ENCODE results near the gene ACBD3.

Gene ACBD3

GRCh38 chr1:226222686-226223085 lies 36.1 kb upstream of the ACBD3 start:
- in situ Hi-C loops (cut with MboI; ENCODE audit: low pct_unique_long_range_greater_than_20kb, low sequenced_read_pairs, unreplicated experiment), result no loop called here
- no peak for TF ChIP-seq CTCF (IDR thresholded peaks at IDR 0.05; ENCODE audit: extremely low read depth, insufficient read depth, missing control alignments)
- no peak for DNase-seq (ENCODE audit: low spot score)

GRCh38 chr1:226220473-226221189 lies 34.1 kb upstream of the ACBD3 start:
- DNase-seq (ENCODE audit: low spot score), result no peak
- in situ Hi-C loops (cut with MboI; ENCODE audit: low pct_unique_long_range_greater_than_20kb, low sequenced_read_pairs, unreplicated experiment), result no loop called here
- TF ChIP-seq CTCF (IDR thresholded peaks at IDR 0.05; ENCODE audit: extremely low read depth, insufficient read depth, missing control alignments), result no peak

GRCh38 chr1:226217273-226217672 lies 30.7 kb upstream of the ACBD3 start:
- no peak for DNase-seq (ENCODE audit: low spot score)
- in situ Hi-C loops (cut with MboI; ENCODE audit: low pct_unique_long_range_greater_than_20kb, low sequenced_read_pairs, unreplicated experiment), result no loop called here
- no peak for TF ChIP-seq CTCF (IDR thresholded peaks at IDR 0.05; ENCODE audit: extremely low read depth, insufficient read depth, missing control alignments)

- in situ Hi-C loops (cut with MboI; ENCODE audit: low pct_unique_long_range_greater_than_20kb, low sequenced_read_pairs, unreplicated experiment), result no loop called here
- no peak for DNase-seq (ENCODE audit: low spot score)
- TF ChIP-seq CTCF (IDR thresholded peaks at IDR 0.05; ENCODE audit: extremely low read depth, insufficient read depth, missing control alignments), result no peak
Observed at GRCh38 chr1:226216056-226216455, 29.5 kb upstream of the ACBD3 start.

- no peak for TF ChIP-seq CTCF (IDR thresholded peaks at IDR 0.05; ENCODE audit: extremely low read depth, insufficient read depth, missing control alignments)
- in situ Hi-C loops (cut with MboI; ENCODE audit: low pct_unique_long_range_greater_than_20kb, low sequenced_read_pairs, unreplicated experiment), result no loop called here
- DNase-seq (ENCODE audit: low spot score), result no peak
Observed at GRCh38 chr1:226215239-226215638, 28.7 kb upstream of the ACBD3 start.

- in situ Hi-C loops (cut with MboI; ENCODE audit: low pct_unique_long_range_greater_than_20kb, low sequenced_read_pairs, unreplicated experiment), result no loop called here
- no peak for DNase-seq (ENCODE audit: low spot score)
- no peak for TF ChIP-seq CTCF (IDR thresholded peaks at IDR 0.05; ENCODE audit: extremely low read depth, insufficient read depth, missing control alignments)
Observed at GRCh38 chr1:226212545-226212944, 26.0 kb upstream of the ACBD3 start.
